ENCODE data around the gene SCN10A. TPM values are rescaled to one million over a fixed set of nuclear protein-coding genes. Genes with fewer than 3 reads are reported as not detected.

Gene SCN10A
- not detected for total RNA-seq

DNA sequence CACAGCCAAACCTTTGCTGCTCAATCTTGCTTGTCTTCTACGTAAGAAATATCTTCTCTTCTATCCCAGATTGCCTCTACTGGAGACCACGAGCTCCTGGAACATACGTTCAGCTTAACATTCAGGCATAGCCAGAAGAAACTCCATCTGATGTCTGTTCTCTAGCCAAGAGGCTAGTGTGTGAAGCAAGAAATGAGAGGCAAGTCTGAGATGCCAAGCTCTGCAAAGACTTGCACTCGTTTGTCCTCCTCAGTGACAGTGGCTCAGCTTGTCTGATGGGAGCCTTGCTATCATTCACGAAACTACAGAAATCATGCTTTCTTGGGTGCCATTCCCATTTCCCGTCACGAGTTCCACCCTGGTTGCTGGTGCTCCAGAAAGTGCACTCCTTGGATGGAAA lies at the start of gene SCN10A:
SCN10A (minus strand) TSS at position 192 of the 400 bp plus-strand sequence. CDS start 22,207 bp downstream, outside the sequence.
- no peaks in the 10 kb centered on the region for H3K4me1 ChIP-seq

DNA sequence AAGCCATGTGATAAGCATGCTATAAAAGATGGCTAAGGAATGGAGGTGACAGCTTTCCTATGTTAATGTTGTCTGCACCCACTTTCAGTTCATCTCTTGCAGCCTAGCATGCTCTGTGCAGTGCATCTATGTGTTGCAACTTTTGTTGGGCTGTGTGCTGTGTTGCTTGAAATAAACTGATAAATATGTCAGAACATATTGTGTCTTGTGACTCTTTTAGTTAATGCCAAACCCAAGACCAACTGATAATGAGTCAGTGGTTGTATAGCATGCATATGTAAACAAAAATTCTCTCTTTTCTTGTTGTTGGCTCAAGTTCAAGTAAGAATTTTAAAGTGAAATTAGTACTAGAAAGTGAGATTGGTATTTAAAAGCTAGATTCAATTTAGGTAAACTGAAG lies 37.0 kb upstream of the SCN10A start:
- Histone ChIP-seq H3K36me3 (no peaks in the 10 kb centered on the region), H3K9me3 (no peaks in the 10 kb centered on the region), H3K27me3 (no peaks in the 10 kb centered on the region), H3K4me3 (no peak overlapping the region), H3K4me1 (no peaks in the 10 kb centered on the region), H3K27ac (no peak overlapping the region)
- TF ChIP-seq CTCF (IDR thresholded peaks at IDR 0.05) (no peak), POLR2A (IDR thresholded peaks at IDR 0.05) (no peak)
- DNase-seq: no peak

More for the DNA sequence above, at the start of gene SCN10A:
- Histone ChIP-seq H3K27ac (no peak within 1 kb of the TSS), H3K4me3 (no peak within 1 kb of the TSS), H3K36me3 (no peaks in the 10 kb centered on the region), H3K27me3 (no peaks in the 10 kb centered on the region), H3K9me3 (no peaks in the 10 kb centered on the region)
- no peak for TF ChIP-seq CTCF (IDR thresholded peaks at IDR 0.05)
- no peak for TF ChIP-seq POLR2A (IDR thresholded peaks at IDR 0.05)
- no peak for DNase-seq

DNA sequence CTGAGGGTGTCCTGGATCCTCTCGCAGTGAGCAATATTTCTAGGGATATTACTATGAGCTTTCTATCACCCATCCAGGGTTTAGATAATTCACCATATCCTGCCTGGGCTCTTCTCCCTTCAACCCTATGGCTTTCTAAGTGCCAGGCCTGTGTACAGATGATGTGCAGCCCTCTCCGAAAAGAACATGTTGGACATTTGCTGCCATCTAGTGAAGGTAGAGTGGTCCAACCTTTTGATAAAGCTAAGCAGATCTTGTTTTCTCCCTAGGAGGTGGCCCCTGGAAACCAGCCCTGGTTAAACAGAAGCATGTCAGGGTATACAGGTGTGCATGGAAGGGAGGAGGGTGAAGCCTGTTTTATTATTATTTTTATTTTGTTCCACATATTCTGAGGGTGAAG lies 27.9 kb upstream of the SCN10A start:
- H3K36me3 ChIP-seq: no peaks in the 10 kb centered on the region
- no peak overlapping the region for H3K4me3 ChIP-seq
- no peak overlapping the region for H3K27ac ChIP-seq
- DNase-seq: no peak
- no peaks in the 10 kb centered on the region for H3K9me3 ChIP-seq
- no peaks in the 10 kb centered on the region for H3K27me3 ChIP-seq
- TF ChIP-seq POLR2A (IDR thresholded peaks at IDR 0.05) (no peak), CTCF (IDR thresholded peaks at IDR 0.05) (peak in 2 of 6 experiments; percentile 11 to 16)
- H3K4me1 ChIP-seq: no peaks in the 10 kb centered on the region

DNA sequence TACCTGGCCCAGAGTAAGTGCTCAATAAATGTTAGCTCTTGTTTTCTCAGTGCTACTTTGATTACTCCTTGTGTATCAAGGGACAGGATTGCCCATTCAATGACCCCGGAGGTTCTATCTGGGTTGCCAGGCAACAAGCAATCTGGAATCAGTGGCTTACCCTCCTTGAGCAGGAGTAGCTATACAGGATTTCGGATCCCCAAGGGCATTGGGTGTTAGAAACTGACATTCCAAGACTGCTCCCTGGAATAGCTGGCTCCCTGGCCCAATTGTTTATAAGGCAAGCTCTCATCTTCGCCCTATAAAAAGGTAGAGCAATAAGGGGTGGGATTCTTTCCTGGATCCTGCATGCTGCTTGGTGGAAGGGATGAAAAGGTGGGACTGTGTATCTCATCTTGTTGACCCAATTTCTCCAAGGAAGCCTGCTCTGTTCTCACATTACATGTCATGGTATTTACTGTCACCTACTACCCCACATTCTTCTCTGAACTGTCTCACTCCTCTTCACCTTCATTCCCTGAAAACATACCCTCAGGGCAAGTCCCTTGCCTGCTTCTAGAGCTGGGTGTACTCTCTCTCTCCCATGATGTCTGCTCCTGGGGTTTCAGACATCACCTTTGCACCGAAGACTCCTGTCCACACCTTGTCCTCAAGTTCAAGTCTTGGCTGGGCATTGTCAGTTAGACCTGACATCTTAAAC lies 26.4 kb upstream of the SCN10A start:
- H3K36me3 ChIP-seq: no peaks in the 10 kb centered on the region
- no peak for DNase-seq
- H3K4me1 ChIP-seq: no peaks in the 10 kb centered on the region
- H3K27ac ChIP-seq: no peak overlapping the region
- H3K9me3 ChIP-seq: no peaks in the 10 kb centered on the region
- H3K4me3 ChIP-seq: no peak overlapping the region
- TF ChIP-seq CTCF (IDR thresholded peaks at IDR 0.05) (no peak), POLR2A (IDR thresholded peaks at IDR 0.05) (no peak)
- no peaks in the 10 kb centered on the region for H3K27me3 ChIP-seq

GRCh38 chr3:38840987-38841386 lies 25.0 kb upstream of the SCN10A start:
- TF ChIP-seq POLR2A (IDR thresholded peaks at IDR 0.05): no peak
- no peaks in the 10 kb centered on the region for H3K4me1 ChIP-seq
- H3K27ac ChIP-seq: no peak overlapping the region

GRCh38 chr3:38837358-38837757 lies 21.3 kb upstream of the SCN10A start:
- Histone ChIP-seq H3K27ac (no peak overlapping the region), H3K4me1 (no peaks in the 10 kb centered on the region), H3K36me3 (no peaks in the 10 kb centered on the region), H3K4me3 (no peak overlapping the region), H3K9me3 (no peaks in the 10 kb centered on the region), H3K27me3 (no peaks in the 10 kb centered on the region)
- no peak for DNase-seq
- TF ChIP-seq POLR2A (IDR thresholded peaks at IDR 0.05): no peak
- TF ChIP-seq CTCF (IDR thresholded peaks at IDR 0.05): no peak

More at GRCh38 chr3:38840987-38841386, 25.0 kb upstream of the SCN10A start:
- DNase-seq: no peak
- Histone ChIP-seq H3K9me3 (no peaks in the 10 kb centered on the region), H3K36me3 (no peaks in the 10 kb centered on the region), H3K27me3 (no peaks in the 10 kb centered on the region), H3K4me3 (no peak overlapping the region)

Data from Peyer's patch (tissue), 4 donors.